ENCODE results near the gene GFRA1.

Gene GFRA1

GRCh38 chr10:116160271-116160670 is 112.7 kb downstream of the GFRA1 start:
- Histone ChIP-seq H3K27me3 (no peaks in the 10 kb centered on the region), H3K27ac (no peak overlapping the region), H3K4me3 (no peak overlapping the region), H3K36me3 (no peaks in the 10 kb centered on the region), H3K9me3 (no peaks in the 10 kb centered on the region), H3K4me1 (no peaks in the 10 kb centered on the region)
- no peak for DNase-seq
- intact Hi-C loops (cut with DNase I; ENCODE audit: low total_unique reads) = no loop called here
- TF ChIP-seq, protein P1, sequence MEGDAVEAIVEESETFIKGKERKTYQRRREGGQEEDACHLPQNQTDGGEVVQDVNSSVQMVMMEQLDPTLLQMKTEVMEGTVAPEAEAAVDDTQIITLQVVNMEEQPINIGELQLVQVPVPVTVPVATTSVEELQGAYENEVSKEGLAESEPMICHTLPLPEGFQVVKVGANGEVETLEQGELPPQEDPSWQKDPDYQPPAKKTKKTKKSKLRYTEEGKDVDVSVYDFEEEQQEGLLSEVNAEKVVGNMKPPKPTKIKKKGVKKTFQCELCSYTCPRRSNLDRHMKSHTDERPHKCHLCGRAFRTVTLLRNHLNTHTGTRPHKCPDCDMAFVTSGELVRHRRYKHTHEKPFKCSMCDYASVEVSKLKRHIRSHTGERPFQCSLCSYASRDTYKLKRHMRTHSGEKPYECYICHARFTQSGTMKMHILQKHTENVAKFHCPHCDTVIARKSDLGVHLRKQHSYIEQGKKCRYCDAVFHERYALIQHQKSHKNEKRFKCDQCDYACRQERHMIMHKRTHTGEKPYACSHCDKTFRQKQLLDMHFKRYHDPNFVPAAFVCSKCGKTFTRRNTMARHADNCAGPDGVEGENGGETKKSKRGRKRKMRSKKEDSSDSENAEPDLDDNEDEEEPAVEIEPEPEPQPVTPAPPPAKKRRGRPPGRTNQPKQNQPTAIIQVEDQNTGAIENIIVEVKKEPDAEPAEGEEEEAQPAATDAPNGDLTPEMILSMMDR (IDR thresholded peaks at IDR 0.05) = no peak

- intact Hi-C loops (cut with DNase I; ENCODE audit: low total_unique reads) = no loop called here
- no peak overlapping the region for H3K27ac ChIP-seq
- TF ChIP-seq, protein P1 (IDR thresholded peaks at IDR 0.05) = no peak
Measured at GRCh38 chr10:116159197-116159596, 113.8 kb downstream of the GFRA1 start.

GRCh38 chr10:116158036-116158435 is 115.0 kb downstream of the GFRA1 start:
- no peak for DNase-seq
- Histone ChIP-seq H3K4me1 (no peaks in the 10 kb centered on the region), H3K27ac (no peak overlapping the region), H3K9me3 (no peaks in the 10 kb centered on the region), H3K27me3 (no peaks in the 10 kb centered on the region), H3K36me3 (no peaks in the 10 kb centered on the region), H3K4me3 (no peak overlapping the region)
- TF ChIP-seq, protein P1 (IDR thresholded peaks at IDR 0.05) = no peak
- intact Hi-C loops (cut with DNase I; ENCODE audit: low total_unique reads) = no loop called here

More at GRCh38 chr10:116159197-116159596, 113.8 kb downstream of the GFRA1 start:
- H3K4me1 ChIP-seq = no peaks in the 10 kb centered on the region
- no peaks in the 10 kb centered on the region for H3K9me3 ChIP-seq
- H3K27me3 ChIP-seq = no peaks in the 10 kb centered on the region
- no peaks in the 10 kb centered on the region for H3K36me3 ChIP-seq
- H3K4me3 ChIP-seq = no peak overlapping the region
- DNase-seq = no peak

DNA sequence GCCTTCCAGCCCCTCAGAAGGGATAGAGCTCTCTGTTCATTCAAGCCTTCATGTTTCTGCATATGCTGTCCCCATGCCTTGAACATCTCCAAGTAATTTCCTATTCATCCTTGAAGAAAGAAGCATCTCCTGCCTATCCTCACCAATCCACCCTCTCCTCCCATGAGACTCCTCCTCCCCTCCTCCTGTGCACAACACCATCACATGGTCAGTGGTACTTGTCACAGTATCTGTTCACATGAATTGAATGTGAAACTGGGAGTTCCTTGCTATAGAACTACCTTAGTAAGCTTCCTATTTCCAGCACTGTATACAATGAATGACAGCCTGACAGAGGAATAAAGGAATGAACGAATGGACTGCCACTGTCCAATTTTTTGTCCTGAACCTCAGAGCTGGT is 115.5 kb downstream of the GFRA1 start:
- Histone ChIP-seq H3K4me3 (no peak overlapping the region), H3K36me3 (no peaks in the 10 kb centered on the region), H3K27ac (no peak overlapping the region), H3K9me3 (no peaks in the 10 kb centered on the region), H3K4me1 (no peaks in the 10 kb centered on the region), H3K27me3 (no peaks in the 10 kb centered on the region)
- TF ChIP-seq, protein P1 (IDR thresholded peaks at IDR 0.05) = no peak
- no peak for DNase-seq
- intact Hi-C loops (cut with DNase I; ENCODE audit: low total_unique reads) = no loop called here

DNA sequence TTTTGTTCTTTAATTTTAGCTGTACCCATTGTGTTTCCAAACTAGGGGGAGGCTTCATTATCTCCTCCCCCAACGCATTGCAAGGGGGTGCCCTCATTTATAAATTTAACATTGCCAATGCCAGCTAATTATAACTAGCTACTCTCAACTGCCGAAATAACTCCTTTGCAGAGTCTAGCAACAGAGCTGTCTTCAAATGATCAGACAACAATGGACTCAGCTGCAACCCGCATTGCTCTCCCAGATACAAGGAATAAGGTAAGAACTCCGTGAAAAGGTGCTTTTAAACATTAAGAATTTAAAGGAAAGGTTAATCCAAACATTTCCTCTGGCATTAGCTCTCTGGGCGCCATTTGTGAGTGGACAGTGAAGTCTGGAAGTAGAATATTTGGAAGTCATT is 116.2 kb downstream of the GFRA1 start:
- Histone ChIP-seq H3K36me3 (no peaks in the 10 kb centered on the region), H3K27ac (no peak overlapping the region), H3K9me3 (no peaks in the 10 kb centered on the region), H3K4me3 (no peak overlapping the region), H3K27me3 (no peaks in the 10 kb centered on the region), H3K4me1 (no peaks in the 10 kb centered on the region)
- TF ChIP-seq, protein P1 (IDR thresholded peaks at IDR 0.05) = no peak
- intact Hi-C loops (cut with DNase I; ENCODE audit: low total_unique reads) = no loop called here
- no peak for DNase-seq

DNA sequence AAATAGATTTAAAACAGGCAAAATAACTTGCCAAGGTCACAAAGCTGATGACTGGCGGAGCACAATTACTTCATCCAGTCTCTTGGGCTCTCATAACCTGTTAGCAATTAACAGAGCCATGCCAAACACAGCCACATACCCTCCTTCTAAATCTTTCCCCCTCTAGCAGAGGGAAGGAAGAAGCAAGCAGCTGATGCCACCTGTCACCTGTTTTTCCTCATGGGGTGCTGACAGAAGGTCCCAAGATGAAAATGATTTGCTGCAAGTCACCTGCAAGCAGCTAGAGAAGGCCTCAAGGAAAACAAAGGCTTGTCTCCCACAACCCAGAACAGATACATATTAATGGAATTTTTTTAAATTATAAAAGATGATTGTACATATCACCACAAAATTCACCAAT is 117.8 kb downstream of the GFRA1 start:
- no peaks in the 10 kb centered on the region for H3K36me3 ChIP-seq
- H3K27me3 ChIP-seq = no peaks in the 10 kb centered on the region
- DNase-seq = no peak
- TF ChIP-seq, protein P1 (IDR thresholded peaks at IDR 0.05) = no peak
- no peak overlapping the region for H3K4me3 ChIP-seq
- H3K27ac ChIP-seq = no peak overlapping the region
- H3K4me1 ChIP-seq = peaks cover 0 to 4% (median 2%) of the 10 kb centered on the region in 4 donors
- no peaks in the 10 kb centered on the region for H3K9me3 ChIP-seq
- intact Hi-C loops (cut with DNase I; ENCODE audit: low total_unique reads) = no loop called here
